G401 (cell line): Measurements from ENCODE around the gene SAFB. TPM values are rescaled to one million over a fixed set of nuclear protein-coding genes. Genes with fewer than 3 reads are reported as not detected.

Source experiments
- DNase-seq: peaks from one replicate; pipeline ENCODE4 v3.0.0-alpha.2; 2015; ENCODE audit warnings: low spot score
- in situ Hi-C: cut with HindIII; loops from 2 replicates; pipeline ENCODE4 v1.10.0; 2016; ENCODE audit warnings: low sequenced_read_pairs, mixed read lengths
- total RNA-seq: library from RNA; depleted of rRNA; stranded (reverse); fragments of >200 nt; shearing (Covaris generic); gene quantifications from 2 replicates; pipeline ENCODE4 v1.2.3, GENCODE V29; 2014

SAFB gene
- total RNA-seq, 1 experiment from 2014 or later: 43.8 TPM

DNA sequence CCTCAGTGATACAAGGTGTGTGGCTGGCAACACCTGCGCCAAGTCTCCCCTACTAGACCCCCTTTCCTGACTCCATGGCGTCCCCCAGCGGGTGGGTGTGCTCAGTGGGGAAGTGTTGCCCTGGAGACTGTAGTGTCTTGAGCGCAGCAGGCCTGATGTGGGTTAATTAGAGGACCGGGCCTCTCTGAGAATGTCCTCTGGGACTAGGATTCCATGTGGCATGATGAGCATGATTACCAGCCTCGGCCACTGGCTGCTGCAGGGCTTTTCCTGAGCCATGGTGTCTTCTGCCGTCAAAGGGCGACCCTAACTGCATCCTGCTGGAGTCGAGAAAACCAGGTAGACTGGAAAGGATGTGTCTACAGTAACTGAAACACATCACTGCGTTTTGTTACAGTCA is 29.4 kb downstream of the SAFB start:
- DNase-seq: no peak
- in situ Hi-C loops: no loop called here

DNA sequence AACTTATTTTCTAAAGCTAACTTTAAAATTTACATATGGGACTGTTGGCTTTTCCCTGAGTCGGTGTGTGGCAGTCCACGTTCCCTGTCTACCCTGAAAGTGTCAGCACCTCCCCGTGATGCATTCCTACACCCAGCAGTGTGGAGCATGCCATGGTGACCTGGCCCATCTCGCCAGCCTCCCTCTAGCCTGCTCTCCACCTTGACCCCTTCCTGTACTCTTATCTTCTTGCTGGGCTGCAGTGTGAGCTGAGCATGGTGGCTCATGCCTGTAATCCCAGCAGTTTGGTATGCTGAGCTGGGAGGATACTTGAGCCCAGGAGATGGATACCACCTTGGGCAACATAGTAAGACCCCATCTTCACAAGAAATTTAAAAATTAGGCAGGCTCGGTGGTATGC is 32.0 kb downstream of the SAFB start:
- DNase-seq: no peak
- in situ Hi-C loops: no loop called here

DNA sequence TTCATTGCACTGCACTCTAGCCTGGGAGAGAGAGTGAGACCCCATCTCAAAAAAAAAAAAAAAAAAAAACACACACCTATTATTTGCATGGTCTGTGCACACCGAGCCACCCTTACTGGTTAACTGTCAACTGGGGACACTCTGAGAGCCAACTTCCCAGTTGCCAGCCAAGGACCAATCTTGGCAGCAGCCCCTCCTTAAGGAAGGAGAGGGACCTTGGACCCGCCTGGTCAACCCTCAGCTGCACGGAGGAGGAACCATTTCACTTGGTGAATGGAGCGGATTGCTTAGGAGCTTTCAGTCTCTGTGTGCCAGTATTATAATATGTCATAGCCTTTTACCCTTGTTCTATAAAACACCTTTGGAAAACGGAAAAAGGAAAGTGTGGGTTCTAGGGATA is 32.5 kb downstream of the SAFB start:
- in situ Hi-C loops: no loop called here
- no peak for DNase-seq

GRCh38 chr19:5661483-5661882 is 38.6 kb downstream of the SAFB start:
- in situ Hi-C loops: no loop called here
- no peak for DNase-seq

DNA sequence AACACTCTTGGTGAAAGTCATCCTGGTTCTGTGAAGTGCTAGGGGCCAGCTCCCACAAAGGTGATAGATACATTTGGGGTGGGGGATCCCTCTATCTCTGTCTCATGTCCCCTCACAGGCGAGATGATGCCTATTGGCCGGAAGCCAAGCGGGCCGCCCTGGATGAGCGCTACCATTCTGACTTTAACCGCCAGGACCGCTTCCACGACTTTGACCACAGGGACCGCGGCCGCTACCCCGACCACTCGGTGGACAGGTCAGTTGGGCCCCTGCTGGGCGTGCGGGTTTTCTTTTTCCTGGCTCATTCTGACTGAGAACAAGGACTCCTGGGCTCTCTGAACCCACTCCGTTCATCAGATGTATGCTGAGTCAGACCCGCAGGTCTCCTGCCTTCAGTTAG is 41.0 kb downstream of the SAFB start:
- in situ Hi-C loops: no loop called here
- DNase-seq: no peak

GRCh38 chr19:5664515-5664914 is 41.6 kb downstream of the SAFB start:
- in situ Hi-C loops: no loop called here
- no peak for DNase-seq

DNA sequence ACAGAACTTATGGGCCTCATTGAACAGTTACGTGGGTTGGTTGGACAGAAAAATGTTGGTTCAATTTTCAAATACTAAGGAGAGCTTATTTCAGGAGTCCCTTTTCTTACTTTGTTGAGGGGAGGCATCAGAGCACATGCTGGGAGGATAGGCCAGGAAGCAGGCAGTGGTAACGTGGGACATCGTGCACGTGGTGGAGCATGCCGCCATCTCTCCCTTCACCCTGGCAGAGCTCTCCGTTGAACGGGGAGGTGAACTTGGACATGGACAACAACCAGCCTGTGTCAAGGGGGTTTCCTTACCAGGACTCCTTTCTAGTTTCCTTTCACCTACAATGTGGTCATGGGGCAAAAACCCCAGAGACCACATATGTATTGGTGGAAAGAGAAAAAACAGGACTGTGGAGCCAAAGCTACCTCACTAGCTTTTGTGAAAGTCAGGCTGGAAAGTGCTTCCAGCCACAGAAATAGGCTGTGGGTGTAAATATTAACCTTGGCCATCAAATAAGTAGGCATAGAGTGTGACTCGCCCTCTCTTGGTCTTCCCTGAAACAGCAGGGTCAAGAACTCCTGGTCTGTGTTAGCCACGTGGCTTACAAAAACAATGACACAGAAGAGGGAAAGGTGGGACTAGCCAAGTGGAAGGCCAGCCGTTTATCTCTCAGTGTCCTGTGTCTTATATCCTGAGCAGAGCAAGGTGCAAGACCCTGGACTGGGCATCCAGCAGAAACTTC is 43.1 kb downstream of the SAFB start:
- in situ Hi-C loops: loop anchor here (5.0 kb wide), 1 partner anchor 64 kb away; no protein-coding TSS in a partner anchor

GRCh38 chr19:5666921-5667610 is 44.2 kb downstream of the SAFB start:
- in situ Hi-C loops: loop anchor here (5.0 kb wide), 1 partner anchor 65 kb away; no protein-coding TSS in a partner anchor
- DNase-seq: no peak

More for the DNA sequence above, 43.1 kb downstream of the SAFB start:
- no peak for DNase-seq

DNA sequence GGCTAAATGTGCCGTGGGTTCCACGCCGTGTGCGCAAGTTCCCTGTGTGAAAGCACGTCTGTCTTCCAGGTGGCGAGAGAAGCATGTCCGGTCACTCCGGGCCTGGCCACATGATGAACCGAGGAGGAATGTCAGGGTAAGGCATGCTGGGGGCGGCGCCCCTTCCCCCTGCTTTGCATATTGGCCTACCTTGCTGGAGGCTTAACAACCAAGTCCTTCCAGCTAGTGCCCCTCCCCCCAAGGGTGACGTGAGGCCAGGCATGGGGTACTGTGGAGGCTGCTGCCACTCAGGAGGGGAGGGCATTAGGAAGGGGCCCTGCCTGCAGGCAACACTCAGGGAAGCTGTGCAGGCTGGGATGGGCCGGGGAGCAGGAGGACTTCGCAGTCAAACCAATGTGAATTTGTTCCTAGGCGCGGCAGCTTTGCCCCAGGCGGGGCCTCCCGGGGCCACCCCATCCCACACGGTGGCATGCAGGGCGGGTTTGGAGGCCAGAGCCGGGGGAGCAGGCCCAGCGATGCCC is 44.9 kb downstream of the SAFB start:
- no peak for DNase-seq
- in situ Hi-C loops: loop anchor here (5.0 kb wide), 1 partner anchor 66 kb away; no protein-coding TSS in a partner anchor

DNA sequence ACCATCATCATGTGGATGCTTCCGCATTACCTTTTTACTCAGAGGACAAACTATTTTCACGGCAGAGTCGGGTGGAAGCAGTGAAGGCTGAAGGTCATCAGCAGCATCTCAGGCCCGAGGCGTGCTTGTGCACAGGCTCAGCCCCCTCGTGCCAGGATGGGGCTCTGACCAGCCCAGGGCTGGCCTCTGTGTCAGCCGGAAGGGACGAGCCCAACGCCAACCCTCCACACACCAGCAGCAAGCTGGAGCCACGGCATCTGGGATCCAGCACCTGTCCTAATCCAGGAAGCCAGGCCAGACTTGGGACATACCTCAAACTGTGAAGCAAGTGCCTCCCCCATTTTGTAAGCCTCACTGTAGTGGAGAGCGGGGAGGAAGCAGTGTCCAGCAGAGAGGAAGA is 46.3 kb downstream of the SAFB start:
- no peak for DNase-seq
- in situ Hi-C loops: loop anchor here (5.0 kb wide), 1 partner anchor 67 kb away; no protein-coding TSS in a partner anchor

DNA sequence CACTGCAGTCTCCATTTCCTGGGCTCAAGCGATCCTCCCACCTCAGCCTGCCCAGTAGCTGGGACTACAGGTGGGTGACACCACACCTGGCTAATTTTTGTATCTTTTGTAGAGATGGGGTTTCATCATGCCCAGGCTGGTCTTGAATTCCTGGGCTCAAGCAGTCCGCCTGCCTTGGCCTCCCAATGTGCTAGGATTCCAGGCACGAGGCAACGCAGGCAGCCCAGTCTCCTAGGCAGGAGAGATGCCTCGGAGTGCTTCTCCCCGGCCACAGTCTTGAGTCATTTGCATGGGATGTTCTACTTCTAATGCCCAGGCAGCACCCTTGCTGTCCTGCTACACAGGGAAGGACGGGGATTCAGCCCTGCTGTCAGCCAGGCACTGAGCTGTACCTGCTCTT is 48.7 kb downstream of the SAFB start:
- DNase-seq: no peak
- in situ Hi-C loops: no loop called here

GRCh38 chr19:5672708-5673459 is 50.0 kb downstream of the SAFB start:
- no peak for DNase-seq

GRCh38 chr19:5673752-5674151 is 50.9 kb downstream of the SAFB start:
- DNase-seq: no peak
- in situ Hi-C loops: no loop called here

More at GRCh38 chr19:5672708-5673459, 50.0 kb downstream of the SAFB start:
- in situ Hi-C loops: no loop called here

DNA sequence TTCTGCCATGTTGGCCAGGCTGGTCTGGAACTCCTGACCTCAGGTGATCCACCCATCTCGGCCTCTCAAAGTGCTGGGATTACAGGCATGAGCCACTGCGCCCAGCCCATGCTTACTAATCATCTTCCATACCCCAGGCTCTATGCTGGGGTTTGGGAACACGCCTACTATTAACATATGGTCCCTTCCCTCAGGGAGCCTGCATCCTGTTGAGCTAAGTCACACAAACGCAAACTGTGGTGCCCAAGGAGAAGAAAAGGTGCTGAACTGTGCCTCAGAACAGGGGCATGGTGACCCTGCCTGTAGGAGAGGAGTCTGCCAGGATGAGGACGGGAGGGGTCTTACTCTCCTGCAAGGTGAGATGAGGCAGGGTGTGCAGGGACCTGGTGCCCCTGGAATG is 51.8 kb downstream of the SAFB start:
- DNase-seq: no peak
- in situ Hi-C loops: no loop called here

DNA sequence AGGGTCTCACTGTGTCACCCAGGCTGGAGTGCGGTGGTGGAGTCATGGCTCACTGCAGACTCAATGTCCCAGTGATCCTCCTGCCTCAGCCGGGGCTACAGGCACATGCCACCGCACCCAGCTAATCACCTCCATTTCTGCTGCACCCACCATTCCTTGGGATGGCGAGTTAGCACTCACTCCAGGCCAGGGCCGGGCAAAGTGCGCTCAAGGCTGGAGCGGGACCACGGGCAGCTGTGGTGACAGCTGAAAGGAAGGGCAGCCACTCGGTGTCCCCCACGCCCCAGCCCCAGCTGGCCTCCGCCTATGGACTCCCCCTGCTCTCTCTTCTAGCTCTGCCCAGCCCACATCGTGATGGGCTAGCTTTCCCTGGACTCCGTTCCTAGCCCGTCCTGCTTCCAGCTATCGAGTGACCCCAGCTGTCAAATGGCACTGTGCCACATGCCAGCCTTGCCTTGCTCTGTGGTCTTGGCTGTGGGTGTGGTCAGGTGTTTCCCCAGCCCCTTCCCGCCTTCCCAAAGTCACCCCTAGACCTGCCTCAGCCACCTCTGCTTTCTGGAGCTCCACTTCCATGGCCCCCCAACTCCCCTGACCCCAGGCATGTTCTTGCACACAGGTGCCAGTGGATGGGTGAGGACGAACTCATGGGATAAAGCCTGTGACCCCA is 53.4 kb downstream of the SAFB start:
- in situ Hi-C loops: no loop called here
- DNase-seq: no peak

DNA sequence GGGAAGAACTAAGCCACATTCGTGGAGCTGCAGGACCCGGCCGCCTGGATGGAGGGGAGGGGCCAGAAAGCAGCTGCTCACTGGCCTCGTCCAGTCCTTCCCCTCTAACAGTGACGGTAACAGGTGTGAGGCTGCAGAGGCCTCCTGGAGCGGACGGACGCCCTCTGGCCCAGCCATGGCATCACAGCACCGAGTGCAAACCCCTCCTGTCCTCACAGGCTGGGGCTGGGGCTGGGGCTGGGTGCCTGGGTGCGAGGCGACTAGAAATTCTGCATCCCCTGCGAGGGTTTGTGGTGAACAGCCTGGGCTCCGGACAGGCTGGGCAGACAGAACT is 53.9 kb downstream of the SAFB start:
- in situ Hi-C loops: no loop called here
- DNase-seq: no peak

GRCh38 chr19:5677136-5677535 is 54.3 kb downstream of the SAFB start:
- no peak for DNase-seq
- in situ Hi-C loops: no loop called here

GRCh38 chr19:5677580-5677979 is 54.7 kb downstream of the SAFB start:
- in situ Hi-C loops: no loop called here
- DNase-seq: no peak

DNA sequence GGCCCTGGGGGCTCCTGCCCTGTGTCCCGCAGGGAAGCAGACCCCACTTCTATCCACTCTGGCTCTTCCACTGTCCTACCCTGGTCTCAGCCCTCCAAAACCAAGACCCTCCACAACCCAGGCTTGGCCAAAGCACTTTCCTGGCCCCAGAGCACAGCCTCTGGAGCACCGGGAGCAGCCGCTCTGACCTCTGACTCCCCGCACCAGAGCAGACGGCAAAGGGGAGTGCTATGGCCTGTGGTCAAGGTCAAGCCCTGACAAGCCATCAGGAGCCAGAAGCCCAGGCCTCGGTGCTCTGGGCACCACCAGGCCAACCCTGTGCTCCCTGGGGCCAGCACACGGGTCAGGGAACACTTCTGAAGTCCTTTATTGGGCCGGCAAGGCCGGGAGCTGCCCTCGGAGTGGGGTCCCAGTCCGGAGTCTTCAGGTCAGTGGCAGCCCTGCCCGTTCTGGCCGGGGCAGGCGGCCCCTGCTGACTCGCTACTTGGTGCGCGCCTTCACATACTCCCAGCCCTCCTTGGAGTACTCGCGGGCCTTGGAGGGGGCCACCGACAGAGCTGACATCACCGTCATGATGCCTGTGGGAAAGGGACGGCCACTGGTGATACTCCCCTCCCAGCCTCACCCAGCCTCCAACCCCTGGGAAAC is 55.3 kb downstream of the SAFB start:
- DNase-seq: no peak
- in situ Hi-C loops: no loop called here
